ENCODE data around the gene INHA.

Gene INHA

DNA sequence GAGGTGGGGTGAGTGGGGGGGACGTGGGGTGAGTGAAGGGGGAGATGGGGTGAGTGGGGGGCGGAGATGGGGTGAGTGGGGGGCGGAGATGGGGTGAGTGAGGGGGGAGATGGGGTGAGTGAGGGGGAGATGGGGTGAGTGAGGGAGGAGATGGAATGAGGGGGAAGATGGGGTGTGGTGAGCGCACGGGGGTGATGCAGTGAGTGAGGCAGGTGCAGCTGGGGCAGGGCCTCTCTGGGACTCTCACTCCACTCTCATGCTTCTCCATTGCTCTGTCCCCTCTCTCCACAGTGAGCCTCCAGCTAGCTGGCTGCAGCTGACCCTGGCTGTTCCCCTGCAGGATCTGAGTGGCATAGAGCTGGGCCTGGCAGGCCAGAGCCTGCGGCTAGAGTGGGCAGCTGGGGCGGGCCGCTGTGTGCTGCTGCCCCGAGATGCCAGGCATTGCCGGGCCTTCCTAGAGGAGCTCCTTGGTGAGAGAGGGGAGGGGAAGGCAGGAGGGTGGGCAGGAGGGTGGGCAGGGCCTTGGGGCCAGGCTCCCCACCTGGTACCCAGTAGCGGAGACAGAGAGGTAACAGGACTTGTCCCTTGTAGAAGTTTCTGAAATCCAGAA, 41.5 kb downstream of the INHA start:
- DNase-seq: no peak

DNA sequence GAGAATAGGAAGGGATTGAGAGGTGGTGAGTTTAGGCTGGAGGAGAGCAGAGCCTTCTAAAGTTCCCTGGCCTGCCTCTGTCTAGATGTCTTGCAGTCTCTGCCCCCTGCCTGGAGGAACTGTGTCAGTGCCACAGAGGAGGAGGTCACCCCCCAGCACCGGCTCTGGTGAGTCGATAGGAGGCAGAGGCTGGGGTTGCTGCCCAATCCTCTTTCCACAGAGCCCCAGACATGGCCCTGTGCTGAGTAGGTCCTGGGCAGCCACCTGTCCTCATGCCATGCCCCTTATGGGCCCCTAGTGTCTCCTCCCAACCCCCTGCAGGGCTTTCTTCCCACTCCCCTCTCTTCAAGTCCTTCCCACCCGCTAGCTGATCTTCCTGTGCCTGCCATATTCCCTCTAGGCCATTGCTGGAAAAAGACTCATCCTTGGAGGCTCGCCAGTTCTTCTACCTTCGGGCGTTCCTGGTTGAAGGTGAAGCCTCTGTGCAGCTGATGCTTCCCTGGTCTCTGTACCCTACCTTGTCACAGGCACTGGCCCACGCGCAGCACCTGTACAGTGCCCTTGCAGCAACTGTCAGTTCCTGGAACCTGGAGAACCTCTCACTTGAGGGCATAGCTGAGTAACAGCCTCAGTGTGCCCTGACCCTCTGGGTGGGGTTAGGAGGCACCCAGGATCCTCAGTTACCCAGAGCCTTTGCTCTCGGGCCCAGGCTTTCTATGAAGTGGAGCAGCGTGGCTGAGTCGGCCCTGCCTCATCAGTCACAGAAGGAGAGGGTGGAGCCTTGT, 42.2 kb downstream of the INHA start:
- no peak for DNase-seq

DNA sequence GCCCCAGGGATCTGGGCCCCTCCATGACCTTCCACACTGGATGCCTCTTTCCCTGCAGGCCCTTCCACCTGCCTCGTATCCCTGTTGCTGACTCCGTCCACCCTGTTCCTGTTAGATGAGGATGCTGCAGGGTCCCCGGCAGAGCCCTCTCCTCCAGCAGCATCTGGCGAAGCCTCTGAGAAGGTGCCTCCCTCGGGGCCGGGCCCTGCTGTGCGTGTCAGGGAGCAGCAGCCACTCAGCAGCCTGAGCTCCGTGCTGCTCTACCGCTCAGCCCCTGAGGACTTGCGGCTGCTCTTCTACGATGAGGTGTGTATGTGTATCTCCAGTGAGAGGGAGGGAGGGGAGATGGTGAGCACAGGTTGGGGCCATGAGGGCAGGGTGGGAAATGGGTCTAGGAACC, 42.9 kb downstream of the INHA start:
- no peak for DNase-seq

DNA sequence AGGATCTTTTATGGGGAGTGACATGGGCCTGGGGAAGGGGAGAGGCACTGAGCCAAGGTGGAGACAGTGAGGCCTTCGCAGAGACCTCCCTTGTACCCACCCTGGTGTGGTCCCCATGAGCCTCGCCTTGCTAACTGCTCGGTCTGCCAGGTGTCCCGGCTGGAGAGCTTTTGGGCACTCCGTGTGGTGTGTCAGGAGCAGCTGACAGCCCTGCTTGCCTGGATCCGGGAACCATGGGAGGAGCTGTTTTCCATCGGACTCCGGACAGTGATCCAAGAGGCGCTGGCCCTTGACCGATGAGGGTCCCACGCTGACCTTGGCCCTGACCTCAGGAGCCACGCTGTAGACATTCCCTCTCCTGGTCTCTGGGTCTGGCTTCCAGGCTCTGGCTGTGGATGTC, 43.8 kb downstream of the INHA start:
- no peak for DNase-seq

DNA sequence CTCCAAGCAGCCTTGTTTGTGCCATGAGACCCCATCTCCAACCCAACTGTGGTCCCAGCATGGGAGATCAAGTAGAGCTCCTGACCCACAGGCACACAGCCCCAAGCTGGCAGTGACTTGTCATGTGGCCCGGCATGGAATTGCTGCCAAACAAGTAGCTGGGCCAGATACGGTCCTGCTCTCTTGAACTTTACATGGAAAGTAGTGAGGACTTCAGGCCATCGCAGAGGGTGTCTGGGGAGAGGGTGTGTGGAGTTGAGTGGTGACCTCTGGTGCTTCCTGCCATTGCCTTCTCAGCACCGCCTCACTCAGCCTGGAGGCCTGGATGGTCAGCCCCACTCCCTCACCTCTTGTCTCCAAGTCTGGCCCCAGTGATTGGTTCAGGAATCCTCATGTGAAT, 44.4 kb downstream of the INHA start:
- no peak for DNase-seq

DNA sequence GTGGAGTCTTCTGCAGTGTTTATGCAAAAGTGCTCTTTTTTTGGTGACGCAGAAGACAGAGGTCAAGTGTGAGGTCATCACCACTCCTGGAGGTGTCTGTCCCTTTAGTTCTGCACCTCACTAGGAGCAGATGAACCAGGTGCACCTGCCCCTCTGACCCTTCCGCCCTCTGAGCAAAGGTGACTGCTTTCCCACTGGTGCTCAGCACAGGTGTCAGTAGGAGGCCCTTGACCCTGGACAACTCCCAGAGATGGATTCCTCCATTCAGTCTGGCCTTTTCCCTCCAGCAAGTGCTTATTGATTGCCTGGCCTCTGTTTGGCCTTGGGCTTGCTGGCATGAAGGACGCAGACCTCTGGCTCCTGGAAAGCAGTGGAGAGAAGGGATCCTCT, 46.6 kb downstream of the INHA start:
- no peak for DNase-seq

DNA sequence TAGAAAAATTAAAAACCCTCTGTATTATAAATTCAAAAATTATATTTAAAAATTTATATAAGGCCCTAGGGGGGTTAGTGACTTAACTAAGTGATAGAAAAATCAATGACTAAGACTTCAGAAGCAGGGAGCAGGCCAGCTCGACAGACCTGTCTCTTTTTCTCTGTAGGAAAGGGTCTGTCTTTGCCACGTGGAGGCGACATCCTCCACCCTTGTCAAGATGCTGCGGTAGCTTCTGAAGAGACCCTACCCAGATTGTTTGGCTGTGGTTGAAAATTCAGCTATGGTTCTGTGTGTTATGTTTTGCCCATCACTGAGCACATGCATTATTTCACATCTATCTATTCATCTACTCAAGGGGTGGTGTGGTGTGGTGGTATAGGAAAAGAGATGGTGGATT, 47.1 kb downstream of the INHA start:
- DNase-seq: no peak

DNA sequence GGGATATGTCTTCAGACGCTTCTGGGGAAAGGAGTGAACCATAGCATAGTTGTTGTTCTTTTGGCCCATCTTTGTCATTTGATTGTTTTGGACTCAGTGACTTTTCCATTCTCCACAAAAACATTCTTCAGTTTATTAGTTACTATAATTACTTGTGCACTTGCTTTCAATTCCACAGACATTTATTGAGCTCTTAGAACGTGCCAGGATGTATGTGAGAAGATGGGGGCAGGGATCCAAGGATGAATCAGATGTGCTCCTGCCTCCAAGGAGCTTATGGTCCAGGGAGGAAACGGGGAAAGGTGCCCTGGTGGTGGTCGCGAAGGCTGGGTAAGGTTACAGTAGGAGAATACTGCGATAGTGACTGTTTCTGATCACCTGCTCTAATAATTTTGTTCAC, 48.4 kb downstream of the INHA start:
- DNase-seq: no peak

DNA sequence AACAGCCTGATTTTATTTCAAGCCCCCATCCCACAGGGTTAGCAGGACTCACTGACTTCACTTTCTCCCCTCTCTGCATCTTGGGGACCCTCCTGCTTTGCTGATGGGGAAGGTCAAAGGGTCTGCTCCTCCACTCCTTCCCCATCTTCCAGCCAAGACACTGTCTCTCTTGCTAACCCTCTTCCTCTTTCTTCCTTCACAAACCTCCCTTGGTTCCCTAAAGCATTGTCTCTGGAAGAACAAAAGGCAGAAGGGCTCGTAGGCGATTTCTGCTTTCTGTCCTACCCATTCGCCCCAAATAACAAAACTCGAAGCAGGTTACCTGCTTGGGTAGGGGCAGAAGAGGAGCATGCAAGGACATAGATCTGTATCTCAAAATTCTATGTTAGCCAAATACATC, 49.8 kb downstream of the INHA start:
- no peak for DNase-seq

DNA sequence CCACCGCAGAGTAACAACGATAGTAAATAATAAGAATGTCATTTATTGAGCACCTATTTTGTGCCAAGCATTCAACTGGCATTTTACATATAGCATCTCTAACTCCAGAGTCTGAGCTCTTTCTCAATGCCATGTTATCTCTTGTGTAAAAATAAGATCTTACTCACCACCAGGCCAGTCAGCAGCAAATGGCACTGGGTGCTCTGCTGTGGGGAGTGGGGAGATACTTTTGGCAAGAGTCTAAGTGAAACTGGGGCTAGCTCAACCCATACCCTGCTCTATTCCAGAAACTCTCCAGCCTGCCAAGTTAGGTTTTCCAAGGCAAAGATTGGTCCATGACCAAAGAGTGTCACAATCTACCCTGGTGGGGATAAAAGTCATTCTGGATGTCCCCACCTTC, 50.4 kb downstream of the INHA start:
- no peak for DNase-seq

DNA sequence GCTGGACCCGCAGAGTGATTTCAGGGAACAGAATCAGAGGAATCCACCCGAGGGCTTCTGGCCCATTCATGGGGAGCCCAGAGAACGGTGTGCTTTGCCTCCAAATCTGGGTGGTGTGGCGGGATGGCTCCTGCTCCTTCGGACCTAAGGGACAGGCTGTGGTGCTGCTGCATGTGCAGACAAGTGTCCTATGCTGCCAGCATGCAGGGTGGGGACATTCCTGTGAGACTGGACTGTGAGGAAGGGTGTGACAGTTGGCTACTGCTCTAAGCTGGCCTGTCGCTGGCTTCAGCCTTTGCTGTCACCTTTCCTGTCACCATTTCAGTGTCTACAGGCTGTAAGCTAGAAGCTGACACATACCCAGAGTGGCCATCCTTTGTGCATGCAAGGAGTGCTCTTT, 52.5 kb downstream of the INHA start:
- no peak for DNase-seq

DNA sequence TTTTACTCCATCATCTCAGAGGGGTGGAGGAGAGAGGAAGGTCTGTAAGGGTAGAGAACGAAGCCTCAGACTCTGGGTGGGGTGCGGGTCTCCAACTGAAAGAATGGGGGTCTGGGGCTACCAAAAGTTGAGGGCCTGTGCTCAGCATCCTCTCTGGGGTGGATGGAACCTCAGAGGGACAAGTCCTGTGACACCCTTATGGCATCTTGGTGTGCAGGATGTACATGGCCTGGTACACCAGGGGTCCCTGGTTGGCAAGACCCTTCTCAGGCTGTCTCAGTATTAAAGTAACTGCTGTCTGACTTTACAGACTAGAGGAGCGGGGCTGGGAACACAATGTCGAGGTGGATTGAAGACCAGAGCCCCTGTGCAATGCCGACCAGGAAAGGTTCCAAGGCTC, 53.1 kb downstream of the INHA start:
- DNase-seq: no peak
